HCT116 (cell line): ENCODE measurements around the gene NHLRC1. TPM values are rescaled to one million over a fixed set of nuclear protein-coding genes. Genes with fewer than 3 reads are reported as not detected.
"Not testable (repeated sequence)": the region's sequence is repeated elsewhere in the genome, so short reads cannot be mapped to it uniquely, and the experiment has no call there.

Experiments used
- ATAC-seq: fragments of 200-7000 bp; cut with Tn5 transposase; 2 replicates; pipeline ENCODE4 v1.9.1; 2020; ENCODE audit warnings: mild to moderate bottlenecking, moderate library complexity
- BruUV-seq: library from RNA; stranded (reverse); fragments of 400-500 nt; replicated peaks from 2 replicates; lab custom pipeline; 2021; lab: Mats Ljungman, UMichigan
- CTCF ChIA-PET: fragments of 300-600 bp; sonication (Branson Sonifier 250); formaldehyde crosslinking; loops from one replicate; lab custom pipeline; 2021; ENCODE audit warnings: antibody characterized with exemption; lab: Charles Lee
- POLR2A ChIA-PET: fragments of 300-600, 350-600 bp; sonication (Branson Sonifier 250); formaldehyde crosslinking; loops from one replicate; lab custom pipeline; 2021; ENCODE audit warnings: antibody characterized with exemption; lab: Charles Lee
- RAD21 ChIA-PET, 2 experiments: fragments of 300-600 bp; sonication (Branson Sonifier 250); formaldehyde crosslinking; loops; one replicate each; lab custom pipeline; 2023; ENCODE audit warnings: low total read pairs in 2 of 2; ENCODE audit not compliant: uncharacterized antibody in 2 of 2, unreplicated experiment in 2 of 2, low non-redundant PET in 1 of 2; lab: Charles Lee
- DNase-seq: peaks from one replicate; pipeline ENCODE4 v3.0.0-alpha.2; 2010; ENCODE audit warnings: low read depth, low spot score
- H2AFZ ChIP-seq: fragments of 200-600 bp; shearing (Covaris generic), sonication (generic); 2 replicates; pipeline ENCODE4 v1.6.1; 2017; ENCODE audit warnings: low read depth, mixed run types, mixed read lengths, antibody characterized with exemption, low read length; ENCODE audit not compliant: poor library complexity, severe bottlenecking
- H3K27ac ChIP-seq: 2 replicates; pipeline ENCODE4 v1.5.1; 2012; ENCODE audit warnings: low read depth, low read length
- H3K27me3 ChIP-seq: fragments of 200-600 bp; sonication (generic); 2 replicates; pipeline ENCODE4 v1.6.1; 2016; ENCODE audit warnings: mixed run types, low read length, mixed read lengths; ENCODE audit not compliant: insufficient read depth
- H3K36me3 ChIP-seq, 2 experiments: fragments of 200-500 bp in 1 of 2; fragments of 200-600 bp in 1 of 2; sonication (Bioruptor generic) in 1 of 2; sonication (generic) in 1 of 2; 2 replicates each; pipeline versions ENCODE4 v1.5.1 to v1.6.1; 2014 to 2016; ENCODE audit warnings: low read length in 2 of 2, inconsistent platforms in 1 of 2, mixed read lengths in 1 of 2, mixed run types in 1 of 2; ENCODE audit not compliant: insufficient read depth in 2 of 2, control insufficient read depth in 1 of 2
- H3K4me1 ChIP-seq, 2 experiments: fragments of 200-600 bp in 1 of 2; sonication (generic) in 1 of 2; 2 replicates each; pipeline versions ENCODE4 v1.5.1 to v1.6.1; 2012 to 2017; ENCODE audit warnings: low read length in 2 of 2, inconsistent platforms in 1 of 2, mild to moderate bottlenecking in 1 of 2, mixed read lengths in 1 of 2, mixed run types in 1 of 2, moderate library complexity in 1 of 2; ENCODE audit not compliant: insufficient read depth in 2 of 2, control insufficient read depth in 1 of 2
- H3K4me2 ChIP-seq: fragments of 200-600 bp; sonication (generic); 2 replicates; pipeline ENCODE4 v1.6.1; 2017; ENCODE audit warnings: mixed run types, low read length, mixed read lengths
- H3K4me3 ChIP-seq, 2 experiments: fragments of 200-600 bp in 1 of 2; sonication (generic) in 1 of 2; replicated peaks in 1 of 2; 2 replicates each; pipeline ENCODE4 v1.5.1; 2011 to 2016; ENCODE audit warnings: low read length in 2 of 2, control low read depth in 1 of 2, low read depth in 1 of 2, mild to moderate bottlenecking in 1 of 2, mixed read lengths in 1 of 2, mixed run types in 1 of 2
- H3K79me2 ChIP-seq: fragments of 200-600 bp; sonication (generic); 2 replicates; pipeline ENCODE4 v1.6.1; 2017; ENCODE audit warnings: mild to moderate bottlenecking, mixed run types, low read length, moderate library complexity, mixed read lengths; ENCODE audit not compliant: insufficient read depth
- H3K9ac ChIP-seq: fragments of 200-600 bp; sonication (generic); 2 replicates; pipeline ENCODE4 v1.6.1; 2016; ENCODE audit warnings: low read length, mixed read lengths
- H3K9me2 ChIP-seq: fragments of 200-600 bp; sonication (generic), shearing (Covaris generic); 2 replicates; pipeline ENCODE4 v1.6.1; 2017; ENCODE audit warnings: mixed run types, mild to moderate bottlenecking, moderate library complexity; ENCODE audit not compliant: insufficient read depth
- H3K9me3 ChIP-seq, 2 experiments: fragments of 200-500 bp in 1 of 2; fragments of 200-600 bp in 1 of 2; sonication (Bioruptor generic) in 1 of 2; sonication (generic) in 1 of 2; 2 replicates each; pipeline ENCODE4 v1.6.1; 2014 to 2017; ENCODE audit warnings: low read length in 2 of 2, mixed read lengths in 2 of 2, inconsistent platforms in 1 of 2, low read depth in 1 of 2, mild to moderate bottlenecking in 1 of 2, mixed run types in 1 of 2, moderate library complexity in 1 of 2; ENCODE audit not compliant: control insufficient read depth in 1 of 2, insufficient read depth in 1 of 2
- H4K20me1 ChIP-seq: fragments of 200-600 bp; sonication (generic), shearing (Covaris generic); 2 replicates; pipeline ENCODE4 v1.6.1; 2017; ENCODE audit warnings: mixed run types, mild to moderate bottlenecking, moderate library complexity; ENCODE audit not compliant: insufficient read depth
- ATF3 ChIP-seq: IDR thresholded peaks from 2 replicates; pipeline ENCODE4 v1.6.1; 2012
- POLR2A ChIP-seq: IDR thresholded peaks from 2 replicates; pipeline ENCODE4 v1.7.0; 2011; ENCODE audit warnings: borderline replicate concordance; ENCODE audit not compliant: insufficient read depth, insufficient read length; ENCODE audit errors: extremely low read depth
- RAD21 ChIP-seq: IDR thresholded peaks from 2 replicates; pipeline ENCODE4 v1.6.1; 2012; ENCODE audit warnings: low read depth, mild to moderate bottlenecking
- SIN3A ChIP-seq: IDR thresholded peaks from 2 replicates; pipeline ENCODE4 v1.6.1; 2012; ENCODE audit warnings: low read depth
- SP1 ChIP-seq: IDR thresholded peaks from 2 replicates; pipeline ENCODE4 v1.6.1; 2012; ENCODE audit warnings: low read depth
- TCF7L2 ChIP-seq: IDR thresholded peaks from 2 replicates; pipeline ENCODE4 v1.7.0; 2011; ENCODE audit warnings: borderline replicate concordance, inconsistent platforms; ENCODE audit not compliant: insufficient read depth, insufficient read length; ENCODE audit errors: extremely low read depth
- ZBTB33 ChIP-seq: IDR thresholded peaks from 2 replicates; pipeline ENCODE4 v1.6.1; 2011; ENCODE audit warnings: mild to moderate bottlenecking, low read length, moderate library complexity; ENCODE audit not compliant: insufficient replicate concordance; ENCODE audit errors: extremely low read depth
- ZFX ChIP-seq: fragments of 450-650 bp; IDR thresholded peaks from 2 replicates; pipeline ENCODE4 v1.6.1; 2017
- ZNF274 ChIP-seq: fragments of 200-500 bp; sonication (Bioruptor generic); IDR thresholded peaks from 2 replicates; pipeline ENCODE4 v1.6.1; 2014; ENCODE audit warnings: mild to moderate bottlenecking, low read depth, low read length, inconsistent platforms
- intact Hi-C: fragments of 100-400 bp; cut with micrococcal nuclease; formaldehyde crosslinking; loops from 2 replicates; pipeline ENCODE4 v1.10.0; 2022
- total RNA-seq: library from RNA; stranded (reverse); gene quantifications from one replicate; pipeline ENCODE4 v1.2.1, GENCODE V29; 2021; ENCODE audit not compliant: unreplicated experiment
- TF ChIP-seq, protein P1 (sequence below), 3 experiments: fragments of 200-600 bp in 1 of 3; sonication (generic) in 1 of 3; IDR thresholded peaks in 2 of 3; conservative IDR thresholded peaks in 1 of 3; 2 replicates each; pipeline ENCODE4 v1.5.1; 2012 to 2017; ENCODE audit warnings: low read depth in 2 of 3, low read length in 2 of 3, antibody characterized with exemption in 1 of 3, borderline replicate concordance in 1 of 3, control low read depth in 1 of 3, mild to moderate bottlenecking in 1 of 3, mixed read lengths in 1 of 3, mixed run types in 1 of 3, moderate library complexity in 1 of 3; ENCODE audit not compliant: insufficient read depth in 1 of 3
- TF ChIP-seq, protein P2 (sequence below): IDR thresholded peaks from 2 replicates; pipeline ENCODE4 v1.6.1; 2012; ENCODE audit warnings: low read depth

Gene NHLRC1
- total RNA-seq, 1 experiment from 2014 or later, result not detected

DNA sequence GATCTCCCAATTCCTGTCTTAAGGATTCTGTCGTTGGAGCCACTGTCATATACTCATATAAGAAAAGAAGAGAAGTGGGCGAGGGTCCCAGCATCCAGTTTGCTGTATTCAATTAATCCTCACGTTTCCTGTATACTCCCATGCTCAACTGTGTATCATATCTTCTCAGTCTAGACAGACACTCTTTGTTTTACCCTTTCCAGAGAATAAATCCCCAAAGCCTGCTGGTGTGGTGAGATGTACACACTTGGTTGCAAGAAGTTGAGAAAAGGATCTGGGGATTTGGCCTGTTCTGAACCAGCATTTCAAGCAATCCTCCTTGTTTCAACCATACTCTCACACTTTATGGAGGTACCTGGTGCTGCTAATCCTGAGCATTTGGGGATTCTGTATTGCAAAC, 29.3 kb upstream of the NHLRC1 start:
- Histone ChIP-seq H4K20me1 (no peaks in the 10 kb centered on the region), H3K27ac (no peak overlapping the region), H3K9me3 (no peaks in the 10 kb centered on the region), H3K4me1 (peaks cover 7 to 23% of the 10 kb centered on the region in 2 experiments), H3K36me3 (no peaks in the 10 kb centered on the region; a peak in 1 of 4 replicates), H3K4me2 (no peak overlapping the region), H2AFZ (no peak overlapping the region), H3K9me2 (no peaks in the 10 kb centered on the region), H3K9ac (no peak overlapping the region), H3K27me3 (no peaks in the 10 kb centered on the region), H3K79me2 (no peaks in the 10 kb centered on the region), H3K4me3 (no peak overlapping the region)
- no peak for TF ChIP-seq RAD21
- no peak for TF ChIP-seq TCF7L2
- no peak for TF ChIP-seq SIN3A
- TF ChIP-seq ZBTB33, result no peak
- no peak for TF ChIP-seq ZFX
- TF ChIP-seq SP1, result no peak
- TF ChIP-seq POLR2A, result no peak
- TF ChIP-seq ATF3, result no peak
- TF ChIP-seq, protein P1, sequence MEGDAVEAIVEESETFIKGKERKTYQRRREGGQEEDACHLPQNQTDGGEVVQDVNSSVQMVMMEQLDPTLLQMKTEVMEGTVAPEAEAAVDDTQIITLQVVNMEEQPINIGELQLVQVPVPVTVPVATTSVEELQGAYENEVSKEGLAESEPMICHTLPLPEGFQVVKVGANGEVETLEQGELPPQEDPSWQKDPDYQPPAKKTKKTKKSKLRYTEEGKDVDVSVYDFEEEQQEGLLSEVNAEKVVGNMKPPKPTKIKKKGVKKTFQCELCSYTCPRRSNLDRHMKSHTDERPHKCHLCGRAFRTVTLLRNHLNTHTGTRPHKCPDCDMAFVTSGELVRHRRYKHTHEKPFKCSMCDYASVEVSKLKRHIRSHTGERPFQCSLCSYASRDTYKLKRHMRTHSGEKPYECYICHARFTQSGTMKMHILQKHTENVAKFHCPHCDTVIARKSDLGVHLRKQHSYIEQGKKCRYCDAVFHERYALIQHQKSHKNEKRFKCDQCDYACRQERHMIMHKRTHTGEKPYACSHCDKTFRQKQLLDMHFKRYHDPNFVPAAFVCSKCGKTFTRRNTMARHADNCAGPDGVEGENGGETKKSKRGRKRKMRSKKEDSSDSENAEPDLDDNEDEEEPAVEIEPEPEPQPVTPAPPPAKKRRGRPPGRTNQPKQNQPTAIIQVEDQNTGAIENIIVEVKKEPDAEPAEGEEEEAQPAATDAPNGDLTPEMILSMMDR (IDR thresholded peaks at IDR 0.05 in 2 of 3, conservative IDR thresholded peaks at IDR 0.05 in 1 of 3; ENCODE audit: borderline replicate concordance in 1 of 3, insufficient read depth in 1 of 3, low read depth in 2 of 3, low read length in 2 of 3), result no peak
- no peak for TF ChIP-seq ZNF274
- TF ChIP-seq, protein P2, sequence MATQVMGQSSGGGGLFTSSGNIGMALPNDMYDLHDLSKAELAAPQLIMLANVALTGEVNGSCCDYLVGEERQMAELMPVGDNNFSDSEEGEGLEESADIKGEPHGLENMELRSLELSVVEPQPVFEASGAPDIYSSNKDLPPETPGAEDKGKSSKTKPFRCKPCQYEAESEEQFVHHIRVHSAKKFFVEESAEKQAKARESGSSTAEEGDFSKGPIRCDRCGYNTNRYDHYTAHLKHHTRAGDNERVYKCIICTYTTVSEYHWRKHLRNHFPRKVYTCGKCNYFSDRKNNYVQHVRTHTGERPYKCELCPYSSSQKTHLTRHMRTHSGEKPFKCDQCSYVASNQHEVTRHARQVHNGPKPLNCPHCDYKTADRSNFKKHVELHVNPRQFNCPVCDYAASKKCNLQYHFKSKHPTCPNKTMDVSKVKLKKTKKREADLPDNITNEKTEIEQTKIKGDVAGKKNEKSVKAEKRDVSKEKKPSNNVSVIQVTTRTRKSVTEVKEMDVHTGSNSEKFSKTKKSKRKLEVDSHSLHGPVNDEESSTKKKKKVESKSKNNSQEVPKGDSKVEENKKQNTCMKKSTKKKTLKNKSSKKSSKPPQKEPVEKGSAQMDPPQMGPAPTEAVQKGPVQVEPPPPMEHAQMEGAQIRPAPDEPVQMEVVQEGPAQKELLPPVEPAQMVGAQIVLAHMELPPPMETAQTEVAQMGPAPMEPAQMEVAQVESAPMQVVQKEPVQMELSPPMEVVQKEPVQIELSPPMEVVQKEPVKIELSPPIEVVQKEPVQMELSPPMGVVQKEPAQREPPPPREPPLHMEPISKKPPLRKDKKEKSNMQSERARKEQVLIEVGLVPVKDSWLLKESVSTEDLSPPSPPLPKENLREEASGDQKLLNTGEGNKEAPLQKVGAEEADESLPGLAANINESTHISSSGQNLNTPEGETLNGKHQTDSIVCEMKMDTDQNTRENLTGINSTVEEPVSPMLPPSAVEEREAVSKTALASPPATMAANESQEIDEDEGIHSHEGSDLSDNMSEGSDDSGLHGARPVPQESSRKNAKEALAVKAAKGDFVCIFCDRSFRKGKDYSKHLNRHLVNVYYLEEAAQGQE, result no peak
- ChIA-PET CTCF (no interaction called here), POLR2A (interaction anchor here (0.7 kb wide), 1 partner anchor 211 kb away, joined by 3 read pairs; no protein-coding TSS in a partner anchor), RAD21 (no interaction called here)
- intact Hi-C loops, result no loop called here
- DNase-seq (no peak), ATAC-seq (no peak)
- BruUV-seq, result no TSS peak

DNA sequence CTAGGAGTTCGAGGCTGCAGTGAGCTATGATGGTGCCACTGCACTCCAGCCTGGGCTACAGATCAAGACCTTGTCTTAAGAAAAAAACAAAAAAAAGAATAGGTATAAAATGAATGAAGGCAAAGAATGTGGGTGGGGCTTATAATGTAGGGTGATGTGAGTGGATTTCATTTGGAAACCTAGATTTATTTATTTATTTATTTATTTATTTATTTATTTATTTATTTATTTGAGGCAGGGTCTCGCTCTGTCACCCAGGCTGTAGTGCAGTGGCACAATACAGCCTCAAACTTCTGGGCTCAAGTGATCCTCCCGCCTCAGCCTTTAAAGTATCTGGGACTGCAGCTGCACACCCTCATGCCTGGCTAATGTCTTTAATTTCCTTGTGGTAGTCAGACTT, 28.9 kb upstream of the NHLRC1 start:
- POLR2A ChIA-PET, BruUV-seq, H3K4me2 ChIP-seq, H3K9me2 ChIP-seq, H2AFZ ChIP-seq, RAD21 ChIA-PET, H3K4me3 ChIP-seq, H3K27ac ChIP-seq, H4K20me1 ChIP-seq, H3K9ac ChIP-seq, H3K36me3 ChIP-seq, ATAC-seq, H3K27me3 ChIP-seq, CTCF ChIA-PET, DNase-seq, intact Hi-C loops, H3K79me2 ChIP-seq, H3K9me3 ChIP-seq: not testable (repeated sequence)
- H3K4me1 ChIP-seq, result peaks cover 3 to 20% of the 10 kb centered on the region in 2 experiments
